Ascending aorta (tissue), 2 donors: ENCODE data around the gene ACR. TPM values are rescaled to one million over a fixed set of nuclear protein-coding genes. Genes with fewer than 3 reads are reported as not detected.

Experiments used
- DNase-seq, 2 donors: peaks; one replicate each; pipeline ENCODE4 v3.0.0-alpha.2; 2019; ENCODE audit warnings: low spot score in 2 of 2
- H3K27ac ChIP-seq, 2 donors: fragments of 200-600 bp; sonication (generic); one replicate each; pipeline ENCODE4 v1.5.1; 2016 to 2017; ENCODE audit warnings: mild to moderate bottlenecking in 1 of 2
- H3K27me3 ChIP-seq: fragments of 200-600 bp; sonication (generic); one replicate; pipeline ENCODE4 v1.5.1; 2017
- H3K36me3 ChIP-seq, 2 donors: fragments of 200-600 bp; sonication (generic); one replicate each; pipeline ENCODE4 v1.5.1; 2016
- H3K4me1 ChIP-seq, 2 donors: fragments of 200-600 bp; sonication (generic); one replicate each; pipeline ENCODE4 v1.5.1; 2016 to 2017; ENCODE audit warnings: mild to moderate bottlenecking in 1 of 2
- H3K4me3 ChIP-seq, 2 donors: fragments of 200-600 bp; sonication (generic); one replicate each; pipeline ENCODE4 v1.5.1; 2016 to 2017; ENCODE audit warnings: mild to moderate bottlenecking in 1 of 2
- H3K9me3 ChIP-seq, 2 donors: fragments of 200-600 bp; sonication (generic); one replicate each; pipeline ENCODE4 v1.5.1; 2016
- intact Hi-C: fragments of 100-400 bp; cut with DNase I; formaldehyde crosslinking; loops from one replicate; pipeline ENCODE4 v1.15.1; 2023
- total RNA-seq: library from RNA; depleted of rRNA; stranded (reverse); fragments of >200 nt; gene quantifications from one replicate; pipeline ENCODE4 v1.1.0, GENCODE V29; 2016
- TF ChIP-seq, protein P1 (sequence below), 3 experiments: fragments of 200-600 bp in 2 of 3; fragments of 450-650 bp in 1 of 3; sonication (generic) in 2 of 3; IDR thresholded peaks; one replicate each; pipeline ENCODE4 v1.5.1; 2016 to 2019; ENCODE audit warnings: antibody characterized with exemption in 3 of 3, mild to moderate bottlenecking in 1 of 3, moderate library complexity in 1 of 3

The ACR gene
- total RNA-seq, 1 donor from 2014 or later = not detected

DNA sequence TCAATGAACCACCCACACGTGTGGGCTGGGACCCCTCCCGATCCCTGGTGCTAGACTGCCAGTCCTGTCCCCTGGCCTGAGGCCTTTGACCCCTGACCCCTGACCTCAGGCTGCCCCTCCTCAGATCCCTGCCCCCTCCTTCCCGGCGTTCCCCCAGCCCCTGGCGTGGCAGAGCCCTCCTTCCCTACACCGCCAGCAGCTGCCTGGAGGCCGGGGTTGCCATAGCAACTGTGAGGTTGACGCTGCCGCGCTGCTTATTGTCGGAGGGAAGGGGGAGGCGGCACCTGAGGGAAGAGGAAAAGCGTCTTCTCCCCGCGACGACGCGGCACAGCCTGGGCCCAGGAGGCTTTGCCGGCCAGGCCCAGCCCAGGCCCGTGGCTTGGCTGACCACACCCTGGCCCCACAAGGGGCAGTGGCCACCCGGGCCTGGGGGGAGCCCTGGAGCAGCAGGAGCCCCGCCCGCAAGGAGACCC is 32.7 kb upstream of the ACR start:
- Histone ChIP-seq H3K36me3 (no peaks in the 10 kb centered on the region), H3K27ac (no peak overlapping the region), H3K4me1 (no peaks in the 10 kb centered on the region), H3K4me3 (no peak overlapping the region), H3K27me3 (no peaks in the 10 kb centered on the region), H3K9me3 (no peaks in the 10 kb centered on the region)
- intact Hi-C loops = no loop called here
- no peak for DNase-seq
- TF ChIP-seq, protein P1, sequence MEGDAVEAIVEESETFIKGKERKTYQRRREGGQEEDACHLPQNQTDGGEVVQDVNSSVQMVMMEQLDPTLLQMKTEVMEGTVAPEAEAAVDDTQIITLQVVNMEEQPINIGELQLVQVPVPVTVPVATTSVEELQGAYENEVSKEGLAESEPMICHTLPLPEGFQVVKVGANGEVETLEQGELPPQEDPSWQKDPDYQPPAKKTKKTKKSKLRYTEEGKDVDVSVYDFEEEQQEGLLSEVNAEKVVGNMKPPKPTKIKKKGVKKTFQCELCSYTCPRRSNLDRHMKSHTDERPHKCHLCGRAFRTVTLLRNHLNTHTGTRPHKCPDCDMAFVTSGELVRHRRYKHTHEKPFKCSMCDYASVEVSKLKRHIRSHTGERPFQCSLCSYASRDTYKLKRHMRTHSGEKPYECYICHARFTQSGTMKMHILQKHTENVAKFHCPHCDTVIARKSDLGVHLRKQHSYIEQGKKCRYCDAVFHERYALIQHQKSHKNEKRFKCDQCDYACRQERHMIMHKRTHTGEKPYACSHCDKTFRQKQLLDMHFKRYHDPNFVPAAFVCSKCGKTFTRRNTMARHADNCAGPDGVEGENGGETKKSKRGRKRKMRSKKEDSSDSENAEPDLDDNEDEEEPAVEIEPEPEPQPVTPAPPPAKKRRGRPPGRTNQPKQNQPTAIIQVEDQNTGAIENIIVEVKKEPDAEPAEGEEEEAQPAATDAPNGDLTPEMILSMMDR (IDR thresholded peaks at IDR 0.05) = no peak

DNA sequence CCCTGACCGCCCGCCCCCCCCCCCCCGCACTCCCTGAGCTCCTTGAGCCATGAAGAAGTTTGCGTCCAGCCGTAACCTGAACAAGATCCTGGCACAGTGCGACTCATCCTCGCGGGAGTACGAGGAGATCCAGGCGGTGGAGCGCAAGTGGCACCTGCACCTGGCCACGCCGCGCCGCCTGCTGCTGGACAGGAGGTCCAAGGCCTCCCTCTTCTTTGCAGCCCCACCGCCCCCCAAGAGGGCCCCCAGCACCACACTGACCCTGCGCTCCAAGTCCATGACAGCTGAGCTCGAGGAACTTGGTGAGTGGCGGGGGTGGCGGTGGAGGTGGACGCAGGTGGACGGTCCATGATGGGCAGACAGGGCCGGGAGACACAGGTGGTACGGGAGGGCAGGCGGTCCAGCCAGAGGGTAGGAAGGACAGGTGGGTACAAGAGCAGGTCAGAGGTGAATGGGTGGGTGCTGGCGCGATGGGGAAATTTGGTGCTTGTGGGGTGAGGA is 32.1 kb upstream of the ACR start:
- intact Hi-C loops = no loop called here
- DNase-seq = no peak

DNA sequence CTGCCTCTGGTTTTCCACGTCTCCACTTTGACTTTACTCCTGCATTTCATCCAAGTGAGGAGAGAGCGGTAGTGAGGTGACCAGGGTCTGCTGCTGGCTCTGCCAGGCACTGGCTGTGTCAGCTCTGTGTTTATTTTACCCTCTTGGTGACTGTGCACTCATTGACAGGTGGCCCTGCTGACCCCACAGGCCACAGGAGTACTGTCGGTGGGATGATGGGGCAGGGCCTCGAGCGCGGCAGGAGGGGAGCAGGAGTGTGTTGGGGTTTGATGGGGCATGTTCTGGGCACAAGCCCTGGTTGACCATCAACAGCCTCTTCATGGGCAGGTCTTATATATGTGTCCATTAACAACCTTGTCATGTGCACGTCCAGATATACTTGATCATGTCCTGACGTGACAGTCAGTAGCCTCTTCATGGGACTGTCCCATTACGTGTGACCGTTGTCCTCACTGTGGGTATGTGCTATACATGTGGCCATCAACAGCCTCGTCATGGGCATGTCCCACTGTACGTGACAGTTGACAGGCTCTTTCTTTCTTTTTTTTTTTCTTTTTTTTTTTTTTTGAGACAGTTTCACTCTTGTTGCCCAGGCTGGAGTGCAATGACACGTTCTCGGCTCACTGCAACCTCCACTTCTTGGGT is 31.4 kb upstream of the ACR start:
- Histone ChIP-seq H3K4me3 (no peak overlapping the region), H3K27me3 (no peaks in the 10 kb centered on the region), H3K36me3 (no peaks in the 10 kb centered on the region), H3K27ac (no peak overlapping the region), H3K9me3 (no peaks in the 10 kb centered on the region), H3K4me1 (no peaks in the 10 kb centered on the region)
- DNase-seq = no peak
- TF ChIP-seq, protein P1 (IDR thresholded peaks at IDR 0.05) = no peak
- intact Hi-C loops = no loop called here

More for the DNA sequence above, 32.1 kb upstream of the ACR start:
- no peak overlapping the region for H3K27ac ChIP-seq
- H3K4me3 ChIP-seq = no peak overlapping the region
- no peaks in the 10 kb centered on the region for H3K4me1 ChIP-seq
- no peaks in the 10 kb centered on the region for H3K27me3 ChIP-seq
- no peaks in the 10 kb centered on the region for H3K9me3 ChIP-seq
- TF ChIP-seq, protein P1 (IDR thresholded peaks at IDR 0.05) = no peak
- H3K36me3 ChIP-seq = no peaks in the 10 kb centered on the region

DNA sequence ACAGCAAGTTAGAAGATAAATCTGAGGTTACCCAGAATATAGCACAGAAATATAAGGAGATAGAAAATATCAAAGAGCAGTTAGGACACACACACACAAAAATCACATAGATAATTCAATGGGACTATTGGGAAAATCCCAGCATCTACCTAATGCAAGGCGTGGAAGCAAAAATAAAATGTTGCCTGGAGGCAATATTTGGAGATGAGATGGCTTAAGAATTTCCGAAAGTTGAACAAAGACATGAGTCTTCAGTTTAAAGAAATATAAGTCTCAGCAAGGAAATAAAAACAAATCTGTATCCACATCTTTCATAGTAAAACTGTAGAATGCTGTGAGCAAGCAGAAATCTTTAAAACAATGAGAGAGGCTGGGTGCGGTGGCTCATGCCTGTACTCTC is 29.5 kb upstream of the ACR start:
- Histone ChIP-seq H3K27ac (no peak overlapping the region), H3K4me3 (no peak overlapping the region), H3K9me3 (no peaks in the 10 kb centered on the region), H3K4me1 (no peaks in the 10 kb centered on the region), H3K36me3 (no peaks in the 10 kb centered on the region), H3K27me3 (no peaks in the 10 kb centered on the region)
- intact Hi-C loops = no loop called here
- TF ChIP-seq, protein P1 (IDR thresholded peaks at IDR 0.05) = no peak
- DNase-seq = no peak

DNA sequence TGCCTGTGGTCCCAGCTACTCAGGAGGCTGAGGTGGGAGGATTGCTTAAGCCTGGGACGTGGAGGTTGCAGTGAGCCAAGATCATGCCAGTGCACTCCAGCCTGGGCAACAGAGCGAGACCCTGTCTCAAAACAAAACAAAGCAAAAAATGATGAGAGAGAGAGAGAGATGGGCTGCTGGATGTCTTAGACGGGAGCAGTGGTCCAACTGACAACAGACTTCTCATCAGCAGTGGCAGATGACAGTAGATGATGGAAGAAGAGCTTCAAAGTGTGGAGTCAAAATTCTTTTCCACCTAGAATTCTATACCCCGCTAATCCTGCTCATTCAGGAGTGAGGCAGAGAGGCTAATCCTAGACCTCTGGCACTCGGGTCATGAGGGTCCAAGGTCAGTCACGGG is 29.0 kb upstream of the ACR start:
- H3K27me3 ChIP-seq = no peaks in the 10 kb centered on the region
- intact Hi-C loops = no loop called here
- H3K9me3 ChIP-seq = no peaks in the 10 kb centered on the region
- no peaks in the 10 kb centered on the region for H3K36me3 ChIP-seq
- H3K4me1 ChIP-seq = no peaks in the 10 kb centered on the region
- no peak for DNase-seq
- H3K4me3 ChIP-seq = no peak overlapping the region
- H3K27ac ChIP-seq = no peak overlapping the region
- TF ChIP-seq, protein P1 (IDR thresholded peaks at IDR 0.05) = no peak
